CD14-positive monocyte (primary cell): ENCODE data around the gene TRIM62. TPM values are rescaled to one million over a fixed set of nuclear protein-coding genes. Genes with fewer than 3 reads are reported as not detected.

Source experiments
- DNase-seq, 3 donors: peaks; one replicate each; pipeline ENCODE4 v3.0.0-alpha.2; 2011 to 2022
- H2AFZ ChIP-seq: 2 replicates; pipeline ENCODE4 v1.6.0; 2012; ENCODE audit warnings: mild to moderate bottlenecking, low read depth, low read length, inconsistent platforms; ENCODE audit not compliant: insufficient read depth, poor library complexity, severe bottlenecking
- H3K27ac ChIP-seq, 2 donors: 1 replicate in 1 of 2; 2 replicates in 1 of 2; pipeline ENCODE4 v1.5.1; 2012 to 2013; ENCODE audit warnings: low read length in 2 of 2, control low read depth in 1 of 2, inconsistent platforms in 1 of 2, low read depth in 1 of 2, mild to moderate bottlenecking in 1 of 2
- H3K27me3 ChIP-seq, 2 donors: one replicate each; pipeline versions ENCODE4 v1.6.0 to v1.6.1; 2011 to 2013; ENCODE audit warnings: low read length in 2 of 2; ENCODE audit not compliant: control insufficient read depth in 2 of 2, insufficient read depth in 2 of 2
- H3K36me3 ChIP-seq, 2 donors: replicated peaks in 1 of 2; 1 replicate in 1 of 2; 2 replicates in 1 of 2; pipeline versions ENCODE4 v1.5.1 to v1.6.1; 2012 to 2013; ENCODE audit warnings: low read length in 2 of 2, control low read depth in 1 of 2, inconsistent platforms in 1 of 2, mild to moderate bottlenecking in 1 of 2; ENCODE audit not compliant: insufficient read depth in 2 of 2, control insufficient read depth in 1 of 2
- H3K4me1 ChIP-seq, 2 donors: 1 replicate in 1 of 2; 2 replicates in 1 of 2; pipeline versions ENCODE4 v1.5.1 to v1.6.1; 2012 to 2013; ENCODE audit warnings: low read length in 2 of 2, control low read depth in 1 of 2, inconsistent platforms in 1 of 2, mild to moderate bottlenecking in 1 of 2, moderate library complexity in 1 of 2; ENCODE audit not compliant: insufficient read depth in 2 of 2, control insufficient read depth in 1 of 2
- H3K4me2 ChIP-seq: replicated peaks from 2 replicates; pipeline ENCODE3; 2012; ENCODE audit warnings: low read length, moderate library complexity, mild to moderate bottlenecking; ENCODE audit not compliant: poor library complexity, severe bottlenecking; ENCODE audit errors: extremely low read depth
- H3K4me3 ChIP-seq, 3 experiments: fragments of 200-600 bp in 1 of 3; sonication (generic) in 1 of 3; replicated peaks in 1 of 3; 1 replicate in 2 of 3; 2 replicates in 1 of 3; pipeline ENCODE4 v1.5.1; 2011 to 2013; ENCODE audit warnings: low read length in 3 of 3, mild to moderate bottlenecking in 3 of 3, control low read depth in 2 of 3, low read depth in 2 of 3, inconsistent platforms in 1 of 3, moderate library complexity in 1 of 3
- H3K79me2 ChIP-seq: 2 replicates; pipeline ENCODE4 v1.6.0; 2012; ENCODE audit warnings: mild to moderate bottlenecking, control low read depth, inconsistent platforms, low read length, moderate library complexity; ENCODE audit not compliant: insufficient read depth
- H3K9ac ChIP-seq: 2 replicates; pipeline ENCODE4 v1.6.0; 2017; ENCODE audit warnings: low read length, mild to moderate bottlenecking; ENCODE audit not compliant: insufficient read depth, poor library complexity, severe bottlenecking
- H3K9me3 ChIP-seq, 2 donors: replicated peaks in 1 of 2; 1 replicate in 1 of 2; 2 replicates in 1 of 2; pipeline versions ENCODE4 v1.5.1 to v1.6.1; 2012 to 2013; ENCODE audit warnings: low read length in 2 of 2, control low read depth in 1 of 2; ENCODE audit not compliant: control insufficient read depth in 1 of 2, insufficient read depth in 1 of 2
- H4K20me1 ChIP-seq: 2 replicates; pipeline ENCODE4 v1.6.0; 2012; ENCODE audit warnings: mild to moderate bottlenecking, low read length, control low read depth, moderate library complexity; ENCODE audit not compliant: insufficient read depth
- H3K27ac Mint-ChIP-seq, 7 donors: one replicate each; pipeline ENCODE4 v1.8.0; 2020; ENCODE audit warnings: mild to moderate bottlenecking in 7 of 7, mixed read lengths in 7 of 7, moderate library complexity in 6 of 7, inconsistent platforms in 2 of 7
- H3K27me3 Mint-ChIP-seq, 3 donors: one replicate each; pipeline ENCODE4 v1.8.0; 2021 to 2022; ENCODE audit warnings: low read depth in 3 of 3, mild to moderate bottlenecking in 3 of 3, mixed read lengths in 3 of 3, moderate library complexity in 3 of 3, inconsistent platforms in 1 of 3
- H3K36me3 Mint-ChIP-seq, 2 donors: one replicate each; pipeline ENCODE4 v1.8.0; 2020; ENCODE audit warnings: mixed read lengths in 2 of 2, inconsistent platforms in 1 of 2, mild to moderate bottlenecking in 1 of 2
- H3K4me1 Mint-ChIP-seq: one replicate; pipeline ENCODE4 v1.8.0; 2020; ENCODE audit warnings: mild to moderate bottlenecking, mixed read lengths
- H3K4me3 Mint-ChIP-seq, 2 donors: one replicate each; pipeline ENCODE4 v1.8.0; 2020; ENCODE audit warnings: mild to moderate bottlenecking in 2 of 2, mixed read lengths in 2 of 2, moderate library complexity in 1 of 2
- H3K9me3 Mint-ChIP-seq, 7 donors: one replicate each; pipeline ENCODE4 v1.8.0; 2020 to 2022; ENCODE audit warnings: mixed read lengths in 7 of 7, mild to moderate bottlenecking in 6 of 7, moderate library complexity in 6 of 7, inconsistent platforms in 2 of 7
- CTCF ChIP-seq: fragments of 200-600 bp; IDR thresholded peaks from one replicate; pipeline ENCODE4 v1.8.0; 2022; ENCODE audit warnings: antibody characterized with exemption, mild to moderate bottlenecking
- WGBS: methylation state at CpG from one replicate; pipeline ENCODE4 v1.1.5; 2013; ENCODE audit warnings: missing lambda C conversion rate; ENCODE audit not compliant: insufficient coverage; 5-methylcytosine and 5-hydroxymethylcytosine counted together
- intact Hi-C, 2 donors: fragments of 100-400 bp; cut with micrococcal nuclease; formaldehyde crosslinking; loops; one replicate each; pipeline versions ENCODE4 v1.15.0 to v1.15.1; 2023
- polyA plus RNA-seq, 3 donors: library from polyadenylated mRNA; depleted of rRNA in 1 of 3; unstranded in 2 of 3; stranded (reverse) in 1 of 3; fragments of 300-500 nt in 2 of 3; fragments of >200 nt in 1 of 3; fragmentation: Illumina TruSeq in 2 of 3; gene quantifications; 1 replicate in 2 of 3; 2 replicates in 1 of 3; pipeline ENCODE4 v1.2.3, GENCODE V29; 2012 to 2021

The TRIM62 gene
- polyA plus RNA-seq, 3 donors: 1.7 to 8.1 (median 2.1) TPM

DNA sequence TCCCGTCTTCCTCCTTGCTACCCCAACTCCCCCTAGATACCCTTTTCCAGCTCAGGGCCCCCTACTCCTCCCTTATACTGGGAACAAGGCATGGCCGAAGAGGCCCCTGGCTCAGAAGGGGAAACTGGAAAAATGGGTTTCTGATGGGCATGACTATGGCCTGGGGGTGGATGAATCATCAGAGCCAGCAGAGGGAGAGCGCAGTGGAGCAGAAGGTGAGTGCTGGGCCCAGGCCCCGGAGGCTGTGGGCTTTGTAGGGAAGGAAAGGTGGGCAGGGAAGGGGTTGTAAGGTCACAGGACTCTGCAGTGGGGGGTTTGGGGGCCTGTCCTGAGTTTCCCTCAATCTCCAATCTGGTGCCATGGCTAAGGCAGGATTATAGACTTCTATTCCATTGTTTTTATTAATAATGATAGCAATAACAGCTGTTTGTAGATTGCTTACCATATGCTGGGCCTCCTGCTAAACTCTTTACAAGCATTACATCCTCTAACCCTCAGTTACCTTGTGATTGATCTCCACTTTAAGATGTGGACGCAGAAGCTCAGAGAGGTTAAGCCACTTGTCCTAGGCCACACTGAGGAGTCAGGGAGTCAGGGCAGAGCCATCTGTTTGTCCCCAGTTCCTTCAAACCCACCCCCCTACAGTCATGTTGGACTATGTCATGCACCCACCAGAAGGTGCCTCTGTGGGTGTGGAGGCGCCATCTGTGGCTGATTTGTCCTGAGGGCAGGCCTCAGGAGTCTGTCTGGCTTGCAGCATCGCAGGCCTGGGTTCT lies 38.2 kb upstream of the TRIM62 start:
- intact Hi-C loops: no loop called here
- Mint-ChIP-seq H3K27me3 (peaks cover 8 to 9% (median 8%) of the 10 kb centered on the region in 3 donors), H3K27ac (peak overlapping the region in 1 of 7 donors; percentile 34), H3K4me1 (peaks cover 6% of the 10 kb centered on the region), H3K4me3 (no peak overlapping the region), H3K36me3 (no peaks in the 10 kb centered on the region), H3K9me3 (peaks cover 10 to 27% (median 20%) of the 10 kb centered on the region in 7 donors)
- no peak overlapping the region for H3K9ac ChIP-seq
- H3K4me3 ChIP-seq: no peak overlapping the region
- no peaks in the 10 kb centered on the region for H3K4me1 ChIP-seq
- no peaks in the 10 kb centered on the region for H3K27me3 ChIP-seq
- WGBS: 82% methylated on average over 4 of the region's 7 CpGs
- DNase-seq: no peak
- H3K27ac ChIP-seq: no peak overlapping the region
- no peaks in the 10 kb centered on the region for H4K20me1 ChIP-seq
- no peak overlapping the region for H2AFZ ChIP-seq
- H3K4me2 ChIP-seq: no peak overlapping the region
- peaks cover 10 to 11% of the 10 kb centered on the region in 2 donors for H3K9me3 ChIP-seq
- H3K36me3 ChIP-seq: no peaks in the 10 kb centered on the region
- no peak for TF ChIP-seq CTCF
- no peaks in the 10 kb centered on the region for H3K79me2 ChIP-seq

DNA sequence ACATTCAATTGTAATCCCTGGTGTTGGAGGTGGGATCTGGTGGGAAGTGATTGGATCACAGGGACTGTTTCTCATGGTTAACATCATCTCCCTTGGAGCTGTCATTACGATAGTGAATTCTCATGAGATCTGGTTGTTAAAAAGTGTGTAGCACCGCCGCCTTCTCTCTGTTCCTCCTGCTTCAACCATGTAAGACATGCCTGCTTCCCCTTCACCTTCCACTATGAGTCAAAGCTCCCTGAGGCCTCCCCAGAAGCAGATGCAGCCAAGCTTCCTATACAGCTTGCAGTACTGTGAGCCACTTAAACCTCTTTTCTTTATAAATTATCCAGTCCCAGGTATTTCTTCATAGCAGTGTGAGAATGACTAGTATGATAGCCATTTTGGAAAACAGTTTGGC lies 30.1 kb upstream of the TRIM62 start:
- Histone ChIP-seq H3K27ac (no peak overlapping the region), H3K27me3 (no peaks in the 10 kb centered on the region), H3K4me3 (no peak overlapping the region), H3K9ac (no peak overlapping the region), H3K79me2 (no peaks in the 10 kb centered on the region), H4K20me1 (no peaks in the 10 kb centered on the region), H3K4me1 (no peaks in the 10 kb centered on the region), H3K36me3 (no peaks in the 10 kb centered on the region), H3K9me3 (peaks cover 0 to 3% of the 10 kb centered on the region in 2 donors), H2AFZ (no peak overlapping the region), H3K4me2 (no peak overlapping the region)
- Mint-ChIP-seq H3K36me3 (no peaks in the 10 kb centered on the region), H3K4me1 (no peaks in the 10 kb centered on the region), H3K27ac (no peak overlapping the region), H3K27me3 (peaks cover 3 to 31% (median 15%) of the 10 kb centered on the region in 3 donors), H3K4me3 (no peak overlapping the region), H3K9me3 (peaks cover 2 to 10% (median 4%) of the 10 kb centered on the region in 7 donors)
- intact Hi-C loops: no loop called here
- no peak for DNase-seq
- no peak for TF ChIP-seq CTCF
- WGBS: no CpG with 5 or more reads among the region's 3 CpGs
